ENCODE results near the gene TSHZ2.

GRCh38 chr20:53004267-53004813 lies 32.2 kb downstream of the TSHZ2 start:
- TF ChIP-seq CTCF (IDR thresholded peaks at IDR 0.05; ENCODE audit: poor library complexity) (no peak), EZH2 (IDR thresholded peaks at IDR 0.05; ENCODE audit: borderline replicate concordance) (no peak)
